Activated CD4-positive, CD25-positive, alpha-beta regulatory T cell (primary cell): Measurements from ENCODE around the gene RAB31.

Experiments used
- DNase-seq, 4 experiments: peaks; one replicate each; lab custom pipeline; 2025; lab: John Stamatoyannopoulos, UW

RAB31 gene

GRCh38 chr18:9820127-9820526 lies 112.0 kb downstream of the RAB31 start:
- no peak for DNase-seq

GRCh38 chr18:9820719-9821118 lies 112.6 kb downstream of the RAB31 start:
- DNase-seq: no peak

GRCh38 chr18:9822587-9823185 lies 114.6 kb downstream of the RAB31 start:
- DNase-seq: no peak

- DNase-seq: no peak
Observed at GRCh38 chr18:9823805-9824473, 115.8 kb downstream of the RAB31 start.

- no peak for DNase-seq
Observed at GRCh38 chr18:9824474-9824832, 116.4 kb downstream of the RAB31 start.

GRCh38 chr18:9824952-9825371 lies 116.9 kb downstream of the RAB31 start:
- DNase-seq: no peak

GRCh38 chr18:9825571-9826073 lies 117.5 kb downstream of the RAB31 start:
- DNase-seq: no peak

- DNase-seq: no peak
Observed at GRCh38 chr18:9826685-9827084, 118.6 kb downstream of the RAB31 start.

- no peak for DNase-seq
Observed at GRCh38 chr18:9827211-9827792, 119.2 kb downstream of the RAB31 start.

- DNase-seq: no peak
Observed at GRCh38 chr18:9827793-9828505, 119.8 kb downstream of the RAB31 start.

- DNase-seq: no peak
Observed at GRCh38 chr18:9828506-9829396, 120.7 kb downstream of the RAB31 start.

GRCh38 chr18:9829397-9829712 lies 121.3 kb downstream of the RAB31 start:
- DNase-seq: no peak

- DNase-seq: no peak
Observed at GRCh38 chr18:9831036-9831722, 123.1 kb downstream of the RAB31 start.

- DNase-seq: no peak
Observed at GRCh38 chr18:9831723-9832199, 123.7 kb downstream of the RAB31 start.

GRCh38 chr18:9832871-9833270 lies 124.8 kb downstream of the RAB31 start:
- no peak for DNase-seq

GRCh38 chr18:9834551-9834950 lies 126.5 kb downstream of the RAB31 start:
- no peak for DNase-seq

GRCh38 chr18:9835113-9835755 lies 127.1 kb downstream of the RAB31 start:
- DNase-seq: no peak

- DNase-seq: no peak
Observed at GRCh38 chr18:9835825-9836224, 127.7 kb downstream of the RAB31 start.

GRCh38 chr18:9838144-9838877 lies 130.2 kb downstream of the RAB31 start:
- no peak for DNase-seq

GRCh38 chr18:9839211-9839610 lies 131.1 kb downstream of the RAB31 start:
- DNase-seq: no peak
